Loucy (cell line): ENCODE measurements around the gene CCDC85C.
"Not testable (repeated sequence)": the region's sequence is repeated elsewhere in the genome, so short reads cannot be mapped to it uniquely, and the experiment has no call there.

Experiments used
- CTCF ChIP-seq: fragments of 200-600 bp; sonication (generic); conservative IDR thresholded peaks from 2 replicates; pipeline ENCODE4 v1.5.1; 2014; ENCODE audit warnings: mild to moderate bottlenecking, antibody characterized with exemption, low read length
- EZH2phosphoT487 ChIP-seq: fragments of 200-600 bp; IDR thresholded peaks from 2 replicates; pipeline ENCODE4 v1.6.1; 2018; ENCODE audit warnings: antibody characterized with exemption, mild to moderate bottlenecking, moderate library complexity, borderline replicate concordance

- not testable (repeated sequence) for TF ChIP-seq CTCF, EZH2phosphoT487
Measured at GRCh38 chr14:99642771-99643170, 38.8 kb upstream of the CCDC85C start.
